ENCODE results near the gene RTF1. TPM values are rescaled to one million over a fixed set of nuclear protein-coding genes. Genes with fewer than 3 reads are reported as not detected.

Gene RTF1
- total RNA-seq, 2 experiments from 2014 or later = 28.6 to 46.9 TPM

- ChIA-PET POLR2A (no interaction called here), CTCF (ENCODE audit: unreplicated experiment) (no interaction called here)
- peaks cover 90% of the 10 kb centered on the region for H3K36me3 ChIP-seq (ENCODE audit: insufficient read depth, low read length)
Measured at GRCh38 chr15:41473418-41473817, 56.5 kb downstream of the RTF1 start.

GRCh38 chr15:41474436-41474835 lies 57.5 kb downstream of the RTF1 start:
- Histone ChIP-seq H3K9me2 (ENCODE audit: insufficient read depth, low read length) (no peaks in the 10 kb centered on the region), H3K4me3 (ENCODE audit: low read depth, low read length, poor library complexity, severe bottlenecking) (no peak overlapping the region), H3K36me3 (ENCODE audit: insufficient read depth, low read length) (peaks cover 90% of the 10 kb centered on the region), H2AFZ (ENCODE audit: low read length) (no peak overlapping the region), H3K27ac (ENCODE audit: low read depth, low read length, poor library complexity, severe bottlenecking) (no peak overlapping the region), H4K20me1 (ENCODE audit: insufficient read depth, low read length) (no peaks in the 10 kb centered on the region), H3K4me1 (ENCODE audit: insufficient read depth, low read length, poor library complexity, severe bottlenecking) (no peaks in the 10 kb centered on the region), H3K79me2 (ENCODE audit: insufficient read depth, low read depth, low read length) (no peaks in the 10 kb centered on the region), H3K4me2 (ENCODE audit: low read length) (no peak overlapping the region), H3K9me3 (ENCODE audit: low read length) (no peaks in the 10 kb centered on the region)
- no peak for DNase-seq (ENCODE audit: low spot score)
- ChIA-PET CTCF (ENCODE audit: unreplicated experiment) (no interaction called here), POLR2A (no interaction called here)
- no peak for TF ChIP-seq CTCF (conservative IDR thresholded peaks at IDR 0.05; ENCODE audit: low read length)
- no peak for TF ChIP-seq EZH2phosphoT487 (IDR thresholded peaks at IDR 0.05; ENCODE audit: borderline replicate concordance, low read depth, low read length)
- intact Hi-C loops (cut with micrococcal nuclease; ENCODE audit: unreplicated experiment) = no loop called here
- no TSS peak for BruUV-seq (replicated peaks)

More at GRCh38 chr15:41473418-41473817, 56.5 kb downstream of the RTF1 start:
- Histone ChIP-seq H3K27ac (ENCODE audit: low read depth, low read length, poor library complexity, severe bottlenecking) (no peak overlapping the region), H3K9me2 (ENCODE audit: insufficient read depth, low read length) (no peaks in the 10 kb centered on the region), H4K20me1 (ENCODE audit: insufficient read depth, low read length) (no peaks in the 10 kb centered on the region), H3K9me3 (ENCODE audit: low read length) (no peaks in the 10 kb centered on the region), H3K4me3 (ENCODE audit: low read depth, low read length, poor library complexity, severe bottlenecking) (no peak overlapping the region), H3K4me2 (ENCODE audit: low read length) (no peak overlapping the region), H3K79me2 (ENCODE audit: insufficient read depth, low read depth, low read length) (no peaks in the 10 kb centered on the region), H3K4me1 (ENCODE audit: insufficient read depth, low read length, poor library complexity, severe bottlenecking) (no peaks in the 10 kb centered on the region), H2AFZ (ENCODE audit: low read length) (no peak overlapping the region)
- intact Hi-C loops (cut with micrococcal nuclease; ENCODE audit: unreplicated experiment) = no loop called here
- TF ChIP-seq EZH2phosphoT487 (IDR thresholded peaks at IDR 0.05; ENCODE audit: borderline replicate concordance, low read depth, low read length) (no peak), CTCF (conservative IDR thresholded peaks at IDR 0.05; ENCODE audit: low read length) (no peak)
- no TSS peak for BruUV-seq (replicated peaks)
- no peak for DNase-seq (ENCODE audit: low spot score)

- Histone ChIP-seq H2AFZ (ENCODE audit: low read length) (no peak overlapping the region), H3K4me3 (ENCODE audit: low read depth, low read length, poor library complexity, severe bottlenecking) (no peak overlapping the region), H3K79me2 (ENCODE audit: insufficient read depth, low read depth, low read length) (no peaks in the 10 kb centered on the region), H3K27ac (ENCODE audit: low read depth, low read length, poor library complexity, severe bottlenecking) (no peak overlapping the region), H3K4me1 (ENCODE audit: insufficient read depth, low read length, poor library complexity, severe bottlenecking) (no peaks in the 10 kb centered on the region), H3K36me3 (ENCODE audit: insufficient read depth, low read length) (peaks cover 88% of the 10 kb centered on the region), H4K20me1 (ENCODE audit: insufficient read depth, low read length) (no peaks in the 10 kb centered on the region), H3K9me3 (ENCODE audit: low read length) (no peaks in the 10 kb centered on the region), H3K9me2 (ENCODE audit: insufficient read depth, low read length) (no peaks in the 10 kb centered on the region), H3K4me2 (ENCODE audit: low read length) (no peak overlapping the region)
- intact Hi-C loops (cut with micrococcal nuclease; ENCODE audit: unreplicated experiment) = no loop called here
- CTCF ChIA-PET (ENCODE audit: unreplicated experiment) = no interaction called here
- POLR2A ChIA-PET = interaction anchor here (0.6 kb wide), 1 partner anchor 127 kb away, joined by 3 read pairs; no protein-coding TSS in a partner anchor
- DNase-seq (ENCODE audit: low spot score) = no peak
- TF ChIP-seq CTCF (conservative IDR thresholded peaks at IDR 0.05; ENCODE audit: low read length) (no peak), EZH2phosphoT487 (IDR thresholded peaks at IDR 0.05; ENCODE audit: borderline replicate concordance, low read depth, low read length) (no peak)
- BruUV-seq (replicated peaks) = no TSS peak
Measured at GRCh38 chr15:41474941-41475340, 58.0 kb downstream of the RTF1 start.
